Measurements from ENCODE around the gene SNAPC4.

Gene SNAPC4

DNA sequence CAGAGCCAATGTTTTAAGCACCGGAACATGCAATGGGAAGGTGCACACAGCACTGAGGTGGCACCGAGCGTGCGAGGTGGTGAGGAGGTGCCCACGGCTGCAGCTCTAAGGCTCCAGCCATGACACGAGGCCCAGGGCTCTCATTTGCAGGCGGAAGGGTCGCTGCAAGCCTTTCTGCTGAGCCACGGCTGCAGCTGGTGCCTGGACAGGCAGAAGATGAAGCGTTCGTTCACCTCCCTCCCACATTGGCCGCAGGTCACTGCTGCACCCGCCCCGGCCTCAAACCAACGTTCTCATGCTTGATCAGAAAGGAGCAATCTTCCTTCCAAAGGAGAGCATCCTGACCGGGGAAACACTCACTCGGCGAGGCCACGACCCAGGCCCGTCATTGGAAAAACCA lies 44.1 kb upstream of the SNAPC4 start:
- H3K36me3 ChIP-seq (replicated peaks in 1 of 2; ENCODE audit: control insufficient read depth in 2 of 2, insufficient read depth in 2 of 2, low read length in 2 of 2), result peaks cover 61 to 94% of the 10 kb centered on the region in 2 donors
- no peak overlapping the region for H2BK120ac ChIP-seq (ENCODE audit: low read depth, low read length)
- H2BK12ac ChIP-seq (ENCODE audit: low read length), result no peak overlapping the region
- H4K8ac ChIP-seq (ENCODE audit: low read depth, low read length), result no peak overlapping the region
- no peak for DNase-seq (ENCODE audit: low spot score)
- peaks cover 3% of the 10 kb centered on the region for H3K79me1 ChIP-seq (ENCODE audit: low read depth, low read length)
- no peak overlapping the region for H2BK15ac ChIP-seq (ENCODE audit: low read length)
- no peak overlapping the region for H2AK5ac ChIP-seq (ENCODE audit: low read depth, low read length)
- no peak overlapping the region for H3K27ac ChIP-seq (replicated peaks; ENCODE audit: low read length)
- H2AFZ ChIP-seq (ENCODE audit: low read length), result no peak overlapping the region
- WGBS, 2 donors (ENCODE audit: extremely low coverage in 2 of 2, insufficient read length in 2 of 2, insufficient replicate concordance in 1 of 2), result no CpG with 5 or more reads among the region's 20 CpGs
- H3K4me1 ChIP-seq (ENCODE audit: control insufficient read depth in 2 of 2, insufficient read depth in 1 of 2, low read depth in 1 of 2, low read length in 2 of 2), result peaks cover 1 to 5% of the 10 kb centered on the region in 2 donors
- no peak overlapping the region for H2BK5ac ChIP-seq (ENCODE audit: low read length)
- no peak overlapping the region for H3K18ac ChIP-seq (ENCODE audit: low read length)
- no peak overlapping the region for H3K23ac ChIP-seq (ENCODE audit: low read depth, low read length, poor library complexity)
- no peak overlapping the region for H4K91ac ChIP-seq (ENCODE audit: low read depth, low read length, poor library complexity)
- no peak overlapping the region for H3K4ac ChIP-seq (ENCODE audit: low read length)
- H3K9me3 ChIP-seq (replicated peaks in 1 of 2; ENCODE audit: control insufficient read depth in 2 of 2, insufficient read depth in 1 of 2, low read depth in 1 of 2, low read length in 2 of 2), result no peaks in the 10 kb centered on the region
- H3K4me2 ChIP-seq (ENCODE audit: insufficient read depth, low read length, poor library complexity, severe bottlenecking), result no peak overlapping the region
- no peak overlapping the region for H3K9ac ChIP-seq (ENCODE audit: low read depth, low read length, poor library complexity)
- H3K27me3 ChIP-seq (ENCODE audit: control insufficient read depth in 3 of 3, insufficient read depth in 3 of 3, low read depth in 1 of 3, low read length in 3 of 3), result no peaks in the 10 kb centered on the region
- no peak overlapping the region for H3K4me3 ChIP-seq (ENCODE audit: low read length in 2 of 2)
- H3K14ac ChIP-seq (ENCODE audit: low read length), result no peak overlapping the region

GRCh38 chr9:136443687-136444086 lies 43.7 kb upstream of the SNAPC4 start:
- no peak overlapping the region for H2BK5ac ChIP-seq (ENCODE audit: low read length)
- peaks cover 5% of the 10 kb centered on the region for H3K79me1 ChIP-seq (ENCODE audit: low read depth, low read length)
- DNase-seq (ENCODE audit: low spot score), result no peak
- peaks cover 1 to 5% of the 10 kb centered on the region in 2 donors for H3K4me1 ChIP-seq (ENCODE audit: control insufficient read depth in 2 of 2, insufficient read depth in 1 of 2, low read depth in 1 of 2, low read length in 2 of 2)
- H3K36me3 ChIP-seq (replicated peaks in 1 of 2; ENCODE audit: control insufficient read depth in 2 of 2, insufficient read depth in 2 of 2, low read length in 2 of 2), result peaks cover 57 to 89% of the 10 kb centered on the region in 2 donors
- H3K18ac ChIP-seq (ENCODE audit: low read length), result no peak overlapping the region
- H4K8ac ChIP-seq (ENCODE audit: low read depth, low read length), result no peak overlapping the region
- H3K4me2 ChIP-seq (ENCODE audit: insufficient read depth, low read length, poor library complexity, severe bottlenecking), result no peak overlapping the region
- H2BK120ac ChIP-seq (ENCODE audit: low read depth, low read length), result no peak overlapping the region
- no CpG with 5 or more reads among the region's 7 CpGs for WGBS, 2 donors (ENCODE audit: extremely low coverage in 2 of 2, insufficient read length in 2 of 2, insufficient replicate concordance in 1 of 2)
- no peak overlapping the region for H2BK12ac ChIP-seq (ENCODE audit: low read length)
- no peak overlapping the region for H3K23ac ChIP-seq (ENCODE audit: low read depth, low read length, poor library complexity)
- no peak overlapping the region for H3K4ac ChIP-seq (ENCODE audit: low read length)
- H2AK5ac ChIP-seq (ENCODE audit: low read depth, low read length), result no peak overlapping the region
- no peak overlapping the region for H3K4me3 ChIP-seq (ENCODE audit: low read length in 2 of 2)
- no peaks in the 10 kb centered on the region for H3K27me3 ChIP-seq (ENCODE audit: control insufficient read depth in 3 of 3, insufficient read depth in 3 of 3, low read depth in 1 of 3, low read length in 3 of 3)
- no peak overlapping the region for H2AFZ ChIP-seq (ENCODE audit: low read length)
- H2BK15ac ChIP-seq (ENCODE audit: low read length), result no peak overlapping the region
- H3K14ac ChIP-seq (ENCODE audit: low read length), result no peak overlapping the region
- H3K9ac ChIP-seq (ENCODE audit: low read depth, low read length, poor library complexity), result no peak overlapping the region
- H4K91ac ChIP-seq (ENCODE audit: low read depth, low read length, poor library complexity), result no peak overlapping the region
- no peaks in the 10 kb centered on the region for H3K9me3 ChIP-seq (replicated peaks in 1 of 2; ENCODE audit: control insufficient read depth in 2 of 2, insufficient read depth in 1 of 2, low read depth in 1 of 2, low read length in 2 of 2)
- H3K27ac ChIP-seq (replicated peaks; ENCODE audit: low read length), result no peak overlapping the region

DNA sequence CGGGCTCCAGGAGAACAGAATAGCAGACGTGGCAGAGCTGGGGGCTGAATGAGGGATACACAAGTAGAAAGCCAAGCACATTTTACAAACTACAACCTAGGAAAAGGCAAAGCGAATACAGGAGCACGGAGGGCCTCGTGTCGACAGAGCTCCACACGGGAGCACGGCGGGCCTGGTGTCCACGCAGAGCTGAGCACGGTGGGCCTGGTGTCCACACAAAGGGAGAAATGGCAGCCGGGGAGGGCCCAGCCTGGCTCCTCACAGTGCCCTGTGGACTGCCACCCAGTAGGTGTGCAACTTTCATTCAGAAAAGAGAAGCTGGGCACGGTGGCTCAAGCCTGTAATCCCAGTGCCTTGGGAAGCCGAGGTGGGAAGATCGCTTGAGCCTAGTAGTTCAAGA lies 43.1 kb upstream of the SNAPC4 start:
- Histone ChIP-seq H2BK12ac (ENCODE audit: low read length) (no peak overlapping the region), H2AFZ (ENCODE audit: low read length) (no peak overlapping the region), H3K9me3 (replicated peaks in 1 of 2; ENCODE audit: control insufficient read depth in 2 of 2, insufficient read depth in 1 of 2, low read depth in 1 of 2, low read length in 2 of 2) (no peaks in the 10 kb centered on the region), H3K4me2 (ENCODE audit: insufficient read depth, low read length, poor library complexity, severe bottlenecking) (no peak overlapping the region), H3K4me1 (ENCODE audit: control insufficient read depth in 2 of 2, insufficient read depth in 1 of 2, low read depth in 1 of 2, low read length in 2 of 2) (peaks cover 3 to 9% of the 10 kb centered on the region in 2 donors), H3K27me3 (ENCODE audit: control insufficient read depth in 3 of 3, insufficient read depth in 3 of 3, low read depth in 1 of 3, low read length in 3 of 3) (no peaks in the 10 kb centered on the region), H3K23ac (ENCODE audit: low read depth, low read length, poor library complexity) (no peak overlapping the region), H4K91ac (ENCODE audit: low read depth, low read length, poor library complexity) (no peak overlapping the region), H2AK5ac (ENCODE audit: low read depth, low read length) (no peak overlapping the region), H3K4me3 (ENCODE audit: low read length in 2 of 2) (no peak overlapping the region), H3K36me3 (replicated peaks in 1 of 2; ENCODE audit: control insufficient read depth in 2 of 2, insufficient read depth in 2 of 2, low read length in 2 of 2) (peaks cover 54 to 83% of the 10 kb centered on the region in 2 donors), H2BK15ac (ENCODE audit: low read length) (no peak overlapping the region), H2BK5ac (ENCODE audit: low read length) (no peak overlapping the region), H3K14ac (ENCODE audit: low read length) (no peak overlapping the region), H3K27ac (replicated peaks; ENCODE audit: low read length) (no peak overlapping the region), H2BK120ac (ENCODE audit: low read depth, low read length) (no peak overlapping the region), H3K4ac (ENCODE audit: low read length) (no peak overlapping the region), H3K79me1 (ENCODE audit: low read depth, low read length) (peaks cover 9% of the 10 kb centered on the region), H3K18ac (ENCODE audit: low read length) (no peak overlapping the region), H4K8ac (ENCODE audit: low read depth, low read length) (no peak overlapping the region), H3K9ac (ENCODE audit: low read depth, low read length, poor library complexity) (no peak overlapping the region)
- no CpG with 5 or more reads among the region's 15 CpGs for WGBS, 2 donors (ENCODE audit: extremely low coverage in 2 of 2, insufficient read length in 2 of 2, insufficient replicate concordance in 1 of 2)
- no peak for DNase-seq (ENCODE audit: low spot score)

DNA sequence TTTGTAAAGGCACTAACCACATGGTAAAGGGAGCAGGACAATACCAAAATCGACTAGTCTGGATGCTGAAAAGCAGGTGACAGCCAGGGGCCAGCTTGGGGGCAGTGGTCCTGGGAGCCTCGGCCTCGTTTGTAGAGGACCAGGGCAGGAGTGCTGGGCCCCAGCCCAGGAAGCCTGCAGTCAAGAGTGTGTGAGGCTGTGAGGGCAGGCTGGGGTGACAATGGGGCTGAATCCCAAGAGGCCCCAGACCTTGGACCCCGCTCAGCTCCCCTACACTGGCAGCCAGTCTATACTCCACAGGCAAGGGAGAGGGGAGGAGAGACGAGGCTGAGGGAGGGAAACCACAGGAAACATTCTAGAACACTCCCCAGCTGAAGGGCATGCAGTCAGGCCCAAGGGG lies 42.3 kb upstream of the SNAPC4 start:
- Histone ChIP-seq H3K4me3 (ENCODE audit: low read length in 2 of 2) (no peak overlapping the region), H2BK5ac (ENCODE audit: low read length) (no peak overlapping the region), H2BK15ac (ENCODE audit: low read length) (no peak overlapping the region), H3K79me1 (ENCODE audit: low read depth, low read length) (peaks cover 16% of the 10 kb centered on the region), H2BK120ac (ENCODE audit: low read depth, low read length) (no peak overlapping the region), H3K27me3 (ENCODE audit: control insufficient read depth in 3 of 3, insufficient read depth in 3 of 3, low read depth in 1 of 3, low read length in 3 of 3) (no peaks in the 10 kb centered on the region), H3K9me3 (replicated peaks in 1 of 2; ENCODE audit: control insufficient read depth in 2 of 2, insufficient read depth in 1 of 2, low read depth in 1 of 2, low read length in 2 of 2) (no peaks in the 10 kb centered on the region), H3K36me3 (replicated peaks in 1 of 2; ENCODE audit: control insufficient read depth in 2 of 2, insufficient read depth in 2 of 2, low read length in 2 of 2) (peaks cover 49 to 82% of the 10 kb centered on the region in 2 donors), H2AK5ac (ENCODE audit: low read depth, low read length) (no peak overlapping the region), H3K23ac (ENCODE audit: low read depth, low read length, poor library complexity) (no peak overlapping the region), H4K91ac (ENCODE audit: low read depth, low read length, poor library complexity) (no peak overlapping the region), H3K4me1 (ENCODE audit: control insufficient read depth in 2 of 2, insufficient read depth in 1 of 2, low read depth in 1 of 2, low read length in 2 of 2) (peaks cover 8 to 16% of the 10 kb centered on the region in 2 donors), H3K18ac (ENCODE audit: low read length) (no peak overlapping the region), H2BK12ac (ENCODE audit: low read length) (no peak overlapping the region), H3K14ac (ENCODE audit: low read length) (no peak overlapping the region), H4K8ac (ENCODE audit: low read depth, low read length) (no peak overlapping the region), H3K27ac (replicated peaks; ENCODE audit: low read length) (no peak overlapping the region), H3K4me2 (ENCODE audit: insufficient read depth, low read length, poor library complexity, severe bottlenecking) (no peak overlapping the region), H3K4ac (ENCODE audit: low read length) (no peak overlapping the region), H3K9ac (ENCODE audit: low read depth, low read length, poor library complexity) (no peak overlapping the region), H2AFZ (ENCODE audit: low read length) (no peak overlapping the region)
- DNase-seq (ENCODE audit: low spot score), result no peak
- WGBS, 2 donors (ENCODE audit: extremely low coverage in 2 of 2, insufficient read length in 2 of 2, insufficient replicate concordance in 1 of 2), result no CpG with 5 or more reads among the region's 5 CpGs

Measured in neuronal stem cell (in vitro differentiated cells).